ENCODE results near the gene BMP6.

DNA sequence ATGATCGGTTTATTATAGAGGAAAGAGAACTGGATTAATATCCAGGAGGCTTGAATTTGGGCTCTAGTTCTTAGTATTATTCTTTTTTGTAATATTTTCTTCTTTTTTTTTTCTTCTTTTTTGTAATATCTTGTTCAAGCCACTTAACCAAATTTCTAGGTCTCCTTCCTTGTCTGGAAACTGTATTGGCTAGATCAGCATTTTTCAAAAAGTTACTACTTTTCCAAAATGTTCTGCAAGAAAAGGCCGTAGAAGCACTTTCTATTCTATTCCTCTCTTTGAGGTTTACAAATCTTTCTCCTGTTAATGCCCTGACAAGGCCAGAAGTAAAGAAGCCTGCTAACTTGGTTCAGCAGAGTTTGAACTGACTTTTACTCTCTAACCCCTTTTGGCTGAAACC is 12.0 kb downstream of the BMP6 start:
- no peak for TF ChIP-seq GATA2 (IDR thresholded peaks at IDR 0.05; ENCODE audit: low read depth, low read length)
- no peak for TF ChIP-seq GATA3 (IDR thresholded peaks at IDR 0.05; ENCODE audit: low read depth, low read length)

All from SH-SY5Y (cell line).